SK-N-SH (cell line): Measurements from ENCODE around the gene PPP1R12B.

Experiments used
- FOSL2 ChIP-seq: IDR thresholded peaks from 2 replicates; pipeline ENCODE4 v1.4.0; 2012; ENCODE audit warnings: low read depth, mild to moderate bottlenecking, moderate library complexity, borderline replicate concordance
- GABPA ChIP-seq: IDR thresholded peaks from 2 replicates; pipeline ENCODE4 v1.4.0; 2012; ENCODE audit warnings: low read depth, mild to moderate bottlenecking
- JUND ChIP-seq: IDR thresholded peaks from 2 replicates; pipeline ENCODE4 v1.4.0; 2012
- POLR2AphosphoS5 ChIP-seq: IDR thresholded peaks from 2 replicates; pipeline ENCODE4 v1.6.1; 2012; ENCODE audit warnings: low read depth, low read length
- RCOR1 ChIP-seq: fragments of 150-350 bp; IDR thresholded peaks from 2 replicates; pipeline ENCODE4 v1.6.1; 2017; ENCODE audit warnings: antibody characterized with exemption, low read length
- SIN3A ChIP-seq: IDR thresholded peaks from 2 replicates; pipeline ENCODE4 v1.6.1; 2012; ENCODE audit warnings: low read depth, mild to moderate bottlenecking, low read length, moderate library complexity, borderline replicate concordance
- TAF1 ChIP-seq: IDR thresholded peaks from 2 replicates; pipeline ENCODE4 v1.6.1; 2012; ENCODE audit warnings: low read depth, mild to moderate bottlenecking, low read length, moderate library complexity, borderline replicate concordance
- TCF12 ChIP-seq: IDR thresholded peaks from 2 replicates; pipeline ENCODE4 v1.4.0; 2012
- TF ChIP-seq, protein P1 (sequence below): fragments of 200-600 bp; sonication (generic); IDR thresholded peaks from 2 replicates; pipeline ENCODE4 v1.6.1; 2017; ENCODE audit warnings: antibody characterized with exemption, mild to moderate bottlenecking, moderate library complexity
- TF ChIP-seq, protein P2 (sequence below): IDR thresholded peaks from 2 replicates; pipeline ENCODE4 v1.4.0; 2012; ENCODE audit warnings: low read depth, borderline replicate concordance
- TF ChIP-seq, protein P3 (sequence below): IDR thresholded peaks from 2 replicates; pipeline ENCODE4 v1.4.0; 2012; ENCODE audit warnings: low read depth, borderline replicate concordance
- TF ChIP-seq, protein P4 (sequence below): IDR thresholded peaks from 2 replicates; pipeline ENCODE4 v1.6.1; 2012; ENCODE audit warnings: mild to moderate bottlenecking, low read depth, low read length, moderate library complexity

DNA sequence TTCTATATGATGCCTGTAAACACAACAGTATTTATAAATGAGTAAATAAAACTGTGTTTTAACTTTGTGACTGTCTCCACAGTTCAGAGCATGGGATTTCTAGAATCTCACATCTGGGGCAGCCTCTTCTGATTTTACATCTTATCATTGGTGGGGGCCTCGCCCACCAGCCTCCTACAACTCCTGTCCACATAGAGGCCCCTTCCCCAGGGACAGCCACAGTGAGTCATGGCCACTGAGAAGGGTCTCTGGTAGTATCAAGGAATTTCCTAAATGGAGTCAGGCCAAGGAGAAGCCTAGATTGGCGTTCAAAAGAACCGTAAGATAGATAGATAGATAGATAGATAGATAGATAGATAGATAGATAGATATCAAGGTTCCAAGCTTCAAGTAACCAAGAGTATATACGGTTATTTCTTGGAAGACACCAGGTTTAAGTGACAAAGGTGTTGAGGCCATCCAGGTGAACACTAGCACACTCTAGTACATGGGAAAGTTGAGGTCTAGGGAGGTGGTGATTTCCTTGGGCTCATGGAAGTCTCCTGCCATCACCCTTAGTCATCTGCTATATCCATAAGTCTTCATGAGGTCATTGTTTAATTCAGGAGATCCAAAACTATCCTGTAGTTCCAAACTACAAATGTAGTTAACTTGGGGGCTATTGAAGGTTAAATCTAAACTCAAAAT is 240.1 kb downstream of the PPP1R12B start:
- no peak for TF ChIP-seq POLR2AphosphoS5
- TF ChIP-seq, protein P1, sequence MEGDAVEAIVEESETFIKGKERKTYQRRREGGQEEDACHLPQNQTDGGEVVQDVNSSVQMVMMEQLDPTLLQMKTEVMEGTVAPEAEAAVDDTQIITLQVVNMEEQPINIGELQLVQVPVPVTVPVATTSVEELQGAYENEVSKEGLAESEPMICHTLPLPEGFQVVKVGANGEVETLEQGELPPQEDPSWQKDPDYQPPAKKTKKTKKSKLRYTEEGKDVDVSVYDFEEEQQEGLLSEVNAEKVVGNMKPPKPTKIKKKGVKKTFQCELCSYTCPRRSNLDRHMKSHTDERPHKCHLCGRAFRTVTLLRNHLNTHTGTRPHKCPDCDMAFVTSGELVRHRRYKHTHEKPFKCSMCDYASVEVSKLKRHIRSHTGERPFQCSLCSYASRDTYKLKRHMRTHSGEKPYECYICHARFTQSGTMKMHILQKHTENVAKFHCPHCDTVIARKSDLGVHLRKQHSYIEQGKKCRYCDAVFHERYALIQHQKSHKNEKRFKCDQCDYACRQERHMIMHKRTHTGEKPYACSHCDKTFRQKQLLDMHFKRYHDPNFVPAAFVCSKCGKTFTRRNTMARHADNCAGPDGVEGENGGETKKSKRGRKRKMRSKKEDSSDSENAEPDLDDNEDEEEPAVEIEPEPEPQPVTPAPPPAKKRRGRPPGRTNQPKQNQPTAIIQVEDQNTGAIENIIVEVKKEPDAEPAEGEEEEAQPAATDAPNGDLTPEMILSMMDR = no peak
- TF ChIP-seq TCF12 = no peak
- TF ChIP-seq, protein P2, sequence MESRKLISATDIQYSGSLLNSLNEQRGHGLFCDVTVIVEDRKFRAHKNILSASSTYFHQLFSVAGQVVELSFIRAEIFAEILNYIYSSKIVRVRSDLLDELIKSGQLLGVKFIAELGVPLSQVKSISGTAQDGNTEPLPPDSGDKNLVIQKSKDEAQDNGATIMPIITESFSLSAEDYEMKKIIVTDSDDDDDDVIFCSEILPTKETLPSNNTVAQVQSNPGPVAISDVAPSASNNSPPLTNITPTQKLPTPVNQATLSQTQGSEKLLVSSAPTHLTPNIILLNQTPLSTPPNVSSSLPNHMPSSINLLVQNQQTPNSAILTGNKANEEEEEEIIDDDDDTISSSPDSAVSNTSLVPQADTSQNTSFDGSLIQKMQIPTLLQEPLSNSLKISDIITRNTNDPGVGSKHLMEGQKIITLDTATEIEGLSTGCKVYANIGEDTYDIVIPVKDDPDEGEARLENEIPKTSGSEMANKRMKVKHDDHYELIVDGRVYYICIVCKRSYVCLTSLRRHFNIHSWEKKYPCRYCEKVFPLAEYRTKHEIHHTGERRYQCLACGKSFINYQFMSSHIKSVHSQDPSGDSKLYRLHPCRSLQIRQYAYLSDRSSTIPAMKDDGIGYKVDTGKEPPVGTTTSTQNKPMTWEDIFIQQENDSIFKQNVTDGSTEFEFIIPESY = no peak
- no peak for TF ChIP-seq TAF1
- TF ChIP-seq JUND = no peak
- TF ChIP-seq GABPA = no peak
- TF ChIP-seq, protein P3, sequence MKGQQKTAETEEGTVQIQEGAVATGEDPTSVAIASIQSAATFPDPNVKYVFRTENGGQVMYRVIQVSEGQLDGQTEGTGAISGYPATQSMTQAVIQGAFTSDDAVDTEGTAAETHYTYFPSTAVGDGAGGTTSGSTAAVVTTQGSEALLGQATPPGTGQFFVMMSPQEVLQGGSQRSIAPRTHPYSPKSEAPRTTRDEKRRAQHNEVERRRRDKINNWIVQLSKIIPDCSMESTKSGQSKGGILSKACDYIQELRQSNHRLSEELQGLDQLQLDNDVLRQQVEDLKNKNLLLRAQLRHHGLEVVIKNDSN = no peak
- TF ChIP-seq, protein P4, sequence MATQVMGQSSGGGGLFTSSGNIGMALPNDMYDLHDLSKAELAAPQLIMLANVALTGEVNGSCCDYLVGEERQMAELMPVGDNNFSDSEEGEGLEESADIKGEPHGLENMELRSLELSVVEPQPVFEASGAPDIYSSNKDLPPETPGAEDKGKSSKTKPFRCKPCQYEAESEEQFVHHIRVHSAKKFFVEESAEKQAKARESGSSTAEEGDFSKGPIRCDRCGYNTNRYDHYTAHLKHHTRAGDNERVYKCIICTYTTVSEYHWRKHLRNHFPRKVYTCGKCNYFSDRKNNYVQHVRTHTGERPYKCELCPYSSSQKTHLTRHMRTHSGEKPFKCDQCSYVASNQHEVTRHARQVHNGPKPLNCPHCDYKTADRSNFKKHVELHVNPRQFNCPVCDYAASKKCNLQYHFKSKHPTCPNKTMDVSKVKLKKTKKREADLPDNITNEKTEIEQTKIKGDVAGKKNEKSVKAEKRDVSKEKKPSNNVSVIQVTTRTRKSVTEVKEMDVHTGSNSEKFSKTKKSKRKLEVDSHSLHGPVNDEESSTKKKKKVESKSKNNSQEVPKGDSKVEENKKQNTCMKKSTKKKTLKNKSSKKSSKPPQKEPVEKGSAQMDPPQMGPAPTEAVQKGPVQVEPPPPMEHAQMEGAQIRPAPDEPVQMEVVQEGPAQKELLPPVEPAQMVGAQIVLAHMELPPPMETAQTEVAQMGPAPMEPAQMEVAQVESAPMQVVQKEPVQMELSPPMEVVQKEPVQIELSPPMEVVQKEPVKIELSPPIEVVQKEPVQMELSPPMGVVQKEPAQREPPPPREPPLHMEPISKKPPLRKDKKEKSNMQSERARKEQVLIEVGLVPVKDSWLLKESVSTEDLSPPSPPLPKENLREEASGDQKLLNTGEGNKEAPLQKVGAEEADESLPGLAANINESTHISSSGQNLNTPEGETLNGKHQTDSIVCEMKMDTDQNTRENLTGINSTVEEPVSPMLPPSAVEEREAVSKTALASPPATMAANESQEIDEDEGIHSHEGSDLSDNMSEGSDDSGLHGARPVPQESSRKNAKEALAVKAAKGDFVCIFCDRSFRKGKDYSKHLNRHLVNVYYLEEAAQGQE = no peak
- no peak for TF ChIP-seq RCOR1
- TF ChIP-seq SIN3A = no peak
- no peak for TF ChIP-seq FOSL2
